DMS114 treated with DMSO at 0.1 percent for 48 hours (cell line): ENCODE data around the gene EEIG1.

Source experiments
- DNase-seq: peaks from one replicate; lab custom pipeline; 2025; ENCODE audit not compliant: unreplicated experiment; lab: John Stamatoyannopoulos, UW

Gene EEIG1

GRCh38 chr9:127942216-127943010, 38.4 kb downstream of the EEIG1 start:
- peak; percentile 29 for DNase-seq

GRCh38 chr9:127941961-127942215, 38.9 kb downstream of the EEIG1 start:
- DNase-seq, result no peak

- no peak for DNase-seq
These were observed 39.5 kb downstream of the EEIG1 start for GRCh38 chr9:127941062-127941960.

GRCh38 chr9:127940593-127940992, 40.2 kb downstream of the EEIG1 start:
- DNase-seq, result no peak

GRCh38 chr9:127938298-127938690, 42.5 kb downstream of the EEIG1 start:
- DNase-seq, result no peak

GRCh38 chr9:127937388-127938297, 43.1 kb downstream of the EEIG1 start, which contains the start of gene DPM2:
Gene DPM2, minus strand, starts transcription at chr9:127937854. Its CDS starts 34 bp downstream, at chr9:127937820.
- peak; percentile 67 for DNase-seq

- no peak for DNase-seq
These were observed 43.8 kb downstream of the EEIG1 start for GRCh38 chr9:127937056-127937387.

GRCh38 chr9:127936347-127936852, 44.4 kb downstream of the EEIG1 start:
- DNase-seq, result no peak

- DNase-seq, result no peak
These were observed 45.0 kb downstream of the EEIG1 start for GRCh38 chr9:127935765-127936221.

GRCh38 chr9:127934986-127935385, 45.8 kb downstream of the EEIG1 start:
- no peak for DNase-seq

- no peak for DNase-seq
These were observed 46.5 kb downstream of the EEIG1 start for GRCh38 chr9:127934248-127934647.

- no peak for DNase-seq
These were observed 49.5 kb downstream of the EEIG1 start for GRCh38 chr9:127931092-127931881.
